ENCODE results near the gene FOXP2.

- no peak for TF ChIP-seq EZH2 (IDR thresholded peaks at IDR 0.05; ENCODE audit: borderline replicate concordance, low read depth, low read length, severe bottlenecking)
- no peak for TF ChIP-seq CTCF (IDR thresholded peaks at IDR 0.05; ENCODE audit: borderline replicate concordance, extremely low read depth, low read length, poor library complexity, severe bottlenecking)
These were observed 46.1 kb upstream of the FOXP2 start for GRCh38 chr7:114368492-114368891.
